GM12875 (cell line): ENCODE data around the gene ATP2C2.

Source experiments
- H3K4me3 ChIP-seq: one replicate; pipeline ENCODE4 v1.5.1; 2011; ENCODE audit warnings: low read depth, low read length, control low read depth
- TF ChIP-seq, protein P1 (sequence below): IDR thresholded peaks from 2 replicates; pipeline ENCODE4 v1.5.1; 2011; ENCODE audit warnings: low read depth, mild to moderate bottlenecking, control low read depth, inconsistent platforms, low read length, moderate library complexity, borderline replicate concordance; ENCODE audit not compliant: insufficient read depth

ATP2C2 gene

DNA sequence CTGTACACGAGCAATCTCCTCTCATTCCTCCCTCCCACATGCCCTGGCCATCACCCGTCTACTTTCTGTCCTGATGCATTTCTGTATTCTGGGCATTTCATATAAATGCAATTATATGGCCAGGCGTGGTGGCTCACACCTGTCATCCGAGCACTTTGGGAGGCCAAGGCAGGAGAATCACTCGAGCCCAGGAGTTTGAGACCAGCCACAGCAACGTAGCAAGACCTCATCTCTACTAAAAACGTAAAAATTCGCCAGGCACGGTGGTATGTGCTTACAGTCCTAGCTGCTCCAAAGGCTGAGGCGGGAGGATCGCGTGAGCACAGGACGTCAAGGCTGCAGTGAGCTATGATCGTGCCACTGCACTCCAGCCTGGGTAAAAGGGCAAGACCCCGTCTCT is 131.3 kb downstream of the ATP2C2 start:
- TF ChIP-seq, protein P1, sequence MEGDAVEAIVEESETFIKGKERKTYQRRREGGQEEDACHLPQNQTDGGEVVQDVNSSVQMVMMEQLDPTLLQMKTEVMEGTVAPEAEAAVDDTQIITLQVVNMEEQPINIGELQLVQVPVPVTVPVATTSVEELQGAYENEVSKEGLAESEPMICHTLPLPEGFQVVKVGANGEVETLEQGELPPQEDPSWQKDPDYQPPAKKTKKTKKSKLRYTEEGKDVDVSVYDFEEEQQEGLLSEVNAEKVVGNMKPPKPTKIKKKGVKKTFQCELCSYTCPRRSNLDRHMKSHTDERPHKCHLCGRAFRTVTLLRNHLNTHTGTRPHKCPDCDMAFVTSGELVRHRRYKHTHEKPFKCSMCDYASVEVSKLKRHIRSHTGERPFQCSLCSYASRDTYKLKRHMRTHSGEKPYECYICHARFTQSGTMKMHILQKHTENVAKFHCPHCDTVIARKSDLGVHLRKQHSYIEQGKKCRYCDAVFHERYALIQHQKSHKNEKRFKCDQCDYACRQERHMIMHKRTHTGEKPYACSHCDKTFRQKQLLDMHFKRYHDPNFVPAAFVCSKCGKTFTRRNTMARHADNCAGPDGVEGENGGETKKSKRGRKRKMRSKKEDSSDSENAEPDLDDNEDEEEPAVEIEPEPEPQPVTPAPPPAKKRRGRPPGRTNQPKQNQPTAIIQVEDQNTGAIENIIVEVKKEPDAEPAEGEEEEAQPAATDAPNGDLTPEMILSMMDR, result no peak
- no peak overlapping the region for H3K4me3 ChIP-seq

DNA sequence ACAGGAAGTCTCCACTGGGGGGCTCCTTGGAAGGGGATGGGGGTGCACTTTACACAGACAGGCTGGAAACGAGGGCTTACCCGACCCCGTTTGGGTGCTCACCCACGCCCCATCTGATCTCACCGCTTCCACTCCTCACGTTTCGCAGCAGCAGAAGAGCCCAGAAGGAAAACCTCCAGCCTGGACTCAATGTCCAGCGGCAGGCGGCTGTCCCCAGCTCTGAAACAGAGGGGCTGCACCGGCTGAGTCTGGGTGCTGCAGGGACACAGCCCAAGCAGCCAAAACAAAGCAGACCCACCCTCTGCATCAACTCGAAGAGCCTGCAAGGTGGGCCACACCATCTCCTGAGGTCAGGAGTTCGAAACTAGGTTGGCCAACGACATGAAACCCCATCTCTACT is 132.2 kb downstream of the ATP2C2 start:
- TF ChIP-seq, protein P1, result no peak
- H3K4me3 ChIP-seq, result no peak overlapping the region

DNA sequence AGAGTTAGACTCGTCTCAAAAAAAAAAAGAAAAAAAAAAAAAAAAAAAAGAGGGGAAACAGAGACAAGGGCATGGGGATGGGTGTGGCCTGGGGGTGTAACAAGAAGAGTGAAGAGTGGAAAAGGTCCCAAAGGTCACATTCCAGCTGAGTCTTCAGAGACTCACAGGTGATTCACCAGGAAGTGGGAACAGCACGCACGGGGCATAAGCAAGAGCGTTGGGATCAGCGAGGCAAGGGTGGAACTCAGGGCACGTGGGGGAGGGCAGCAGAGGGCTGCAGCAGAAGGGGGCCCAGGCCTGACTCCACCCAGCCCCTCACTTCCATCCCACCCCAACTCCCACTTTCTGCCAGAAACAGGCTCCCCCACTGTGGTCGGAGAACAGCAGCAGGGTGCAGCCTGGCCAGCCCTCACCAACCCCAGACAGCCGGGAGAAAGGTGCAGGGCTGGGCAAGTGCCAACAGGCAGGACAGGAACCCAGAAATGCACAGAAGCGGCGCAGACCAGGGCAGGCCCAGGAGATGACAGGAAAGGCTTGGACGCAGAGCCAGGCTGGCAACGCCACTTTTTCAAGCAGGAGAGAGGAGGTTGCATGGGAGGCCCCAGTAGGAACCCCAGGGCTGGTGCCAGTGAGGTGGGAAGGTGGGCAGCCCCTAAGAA is 132.9 kb downstream of the ATP2C2 start:
- no peak overlapping the region for H3K4me3 ChIP-seq
- TF ChIP-seq, protein P1, result no peak

DNA sequence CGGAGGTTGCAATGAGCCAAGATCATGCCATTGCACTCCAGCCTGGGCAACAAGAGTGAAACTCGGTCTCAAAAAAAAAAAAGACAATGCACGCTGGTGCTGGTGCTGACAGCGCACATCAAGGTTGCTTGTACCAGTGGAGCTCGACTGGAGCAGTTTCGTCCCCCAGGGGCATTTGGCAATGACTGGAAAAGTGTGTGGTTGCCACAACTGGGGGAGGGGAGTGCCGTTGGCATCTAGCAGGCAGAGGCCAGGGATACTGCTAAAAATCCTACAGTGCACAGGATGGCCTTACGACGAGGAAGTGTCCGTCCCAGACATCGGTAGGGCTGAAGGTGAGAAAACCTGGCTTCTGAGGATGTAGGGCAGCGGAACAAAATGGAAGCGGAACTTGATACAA is 133.7 kb downstream of the ATP2C2 start:
- TF ChIP-seq, protein P1, result no peak
- no peak overlapping the region for H3K4me3 ChIP-seq

DNA sequence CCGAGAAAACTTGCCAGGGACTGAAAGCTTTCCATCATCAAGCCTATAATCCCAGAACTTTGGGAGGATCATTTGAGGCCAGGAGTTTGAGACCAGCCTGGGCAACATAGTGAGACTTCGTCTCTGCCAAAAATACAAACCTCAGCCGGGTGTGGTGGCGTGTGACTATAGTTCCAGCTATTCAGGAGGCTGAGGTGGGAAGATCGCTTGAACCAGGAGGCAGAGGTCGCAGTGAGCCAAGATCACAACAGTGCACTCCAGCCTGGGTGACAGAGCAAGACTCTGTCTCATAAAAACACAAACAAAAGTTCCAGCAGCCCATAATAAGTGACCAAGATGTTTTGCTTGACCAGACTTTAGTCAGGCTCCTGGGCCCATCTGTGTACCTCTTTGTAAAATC is 134.2 kb downstream of the ATP2C2 start:
- TF ChIP-seq, protein P1, result no peak
- no peak overlapping the region for H3K4me3 ChIP-seq

DNA sequence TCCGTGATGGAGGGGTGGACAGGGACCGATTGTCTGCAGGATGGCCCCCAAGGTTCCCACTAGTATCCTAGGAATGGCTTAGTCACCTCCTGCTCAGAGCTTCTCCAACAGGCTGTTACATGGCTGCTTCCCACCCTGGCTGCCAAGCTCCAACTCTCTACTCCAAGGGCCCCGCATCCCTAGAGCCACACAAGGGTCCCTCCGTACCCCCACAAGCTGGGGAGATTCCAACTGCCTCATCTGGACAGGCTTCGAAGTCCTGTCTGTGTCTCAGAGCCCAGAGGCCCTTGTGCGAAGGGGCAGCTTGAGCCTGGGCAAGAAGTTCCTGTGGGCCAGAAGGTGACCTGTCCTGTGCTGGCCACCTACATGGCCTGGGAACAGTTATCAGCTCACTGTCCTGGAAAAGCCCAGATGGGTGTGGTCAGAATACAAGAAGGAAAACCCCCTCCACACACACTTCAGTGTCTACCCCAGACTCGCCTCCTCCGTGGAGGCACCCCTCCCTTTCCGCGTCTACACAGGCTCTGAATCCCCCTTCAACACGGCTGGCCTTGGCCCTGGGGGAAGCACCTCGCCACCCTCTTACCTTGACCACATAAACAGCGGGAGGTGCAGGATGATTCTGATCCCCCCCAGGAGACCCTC is 135.5 kb downstream of the ATP2C2 start:
- H3K4me3 ChIP-seq, result peak overlapping the region; percentile 80
- TF ChIP-seq, protein P1, result no peak
